HL-60/S4 treated with retinoic acid at 250 ng/mL for 4 days and 3 days (cell line): ENCODE results near the gene GOLGA6L26.
"Not testable (repeated sequence)": the region's sequence is repeated elsewhere in the genome, so short reads cannot be mapped to it uniquely, and the experiment has no call there.

Experiments used
- in situ Hi-C: fragments of 300-500 bp; cut with MboI; formaldehyde crosslinking; loops from 2 replicates; pipeline ENCODE4 v1.7.0; 2022; ENCODE audit warnings: low sequenced_read_pairs

Gene GOLGA6L26

DNA sequence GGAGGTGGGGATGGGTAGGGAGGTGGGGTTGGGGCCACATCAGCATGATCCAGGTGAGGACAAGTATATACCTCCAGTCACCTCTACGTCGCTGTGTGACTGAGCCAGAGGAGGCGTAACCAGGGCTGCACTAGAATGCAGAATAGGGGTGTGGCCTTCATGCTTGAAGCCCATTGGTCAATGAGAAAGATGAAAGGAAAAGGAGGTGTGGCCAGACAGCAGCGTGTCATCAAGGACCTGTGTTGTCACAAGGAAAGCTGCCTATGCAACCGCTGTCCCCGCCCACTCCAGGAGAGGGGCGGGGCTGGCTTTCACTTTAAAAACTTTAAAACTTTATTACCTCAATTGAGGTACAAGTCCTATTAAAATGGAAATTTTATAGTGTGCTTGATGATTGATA, at the start of gene GOLGA6L26:
Gene GOLGA6L26, minus strand, starts transcription at position 101 of the 400 bp plus-strand sequence. Its CDS starts 61 bp downstream, at position 40.
- in situ Hi-C loops = not testable (repeated sequence)

DNA sequence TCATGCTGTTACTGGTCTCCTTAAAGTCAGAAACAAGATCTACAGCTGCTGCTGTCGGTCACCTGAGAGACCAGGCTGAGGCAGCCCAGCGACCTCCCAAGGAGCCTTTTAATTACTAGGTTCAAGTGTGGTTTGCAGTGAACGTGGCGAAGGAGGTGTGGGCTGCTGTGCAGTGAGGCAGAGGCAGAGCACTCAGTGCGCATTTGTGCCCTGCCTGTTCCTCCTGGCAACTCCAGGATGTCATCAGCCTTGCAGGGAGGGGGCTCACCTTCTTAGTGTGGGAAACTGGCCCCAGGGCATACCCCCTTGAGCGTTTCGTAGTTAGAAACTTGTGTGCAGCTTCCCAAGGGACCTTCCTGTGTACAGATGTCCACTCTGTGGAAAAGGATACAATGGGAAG, 47.2 kb upstream of the GOLGA6L26 start:
- in situ Hi-C loops = not testable (repeated sequence)

DNA sequence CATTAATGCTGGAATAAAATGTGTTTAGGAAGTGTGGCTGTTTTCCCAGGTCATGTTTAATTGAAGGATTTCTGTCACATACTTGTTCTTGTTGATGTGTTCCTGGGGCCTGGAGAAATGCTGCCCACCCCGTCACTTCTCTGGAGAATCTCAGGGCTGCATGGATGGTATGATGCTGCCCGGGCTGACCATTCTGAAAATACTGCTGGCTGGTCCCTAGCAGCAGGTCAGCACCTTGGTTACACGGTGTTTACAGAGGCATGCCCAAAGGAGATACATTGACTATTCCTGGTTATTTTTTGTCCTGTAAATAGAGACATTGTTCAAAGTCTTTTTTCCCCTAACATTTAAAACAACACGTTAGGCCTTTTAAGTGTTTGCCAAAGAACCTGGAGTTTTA, 46.7 kb upstream of the GOLGA6L26 start:
- in situ Hi-C loops = not testable (repeated sequence)

DNA sequence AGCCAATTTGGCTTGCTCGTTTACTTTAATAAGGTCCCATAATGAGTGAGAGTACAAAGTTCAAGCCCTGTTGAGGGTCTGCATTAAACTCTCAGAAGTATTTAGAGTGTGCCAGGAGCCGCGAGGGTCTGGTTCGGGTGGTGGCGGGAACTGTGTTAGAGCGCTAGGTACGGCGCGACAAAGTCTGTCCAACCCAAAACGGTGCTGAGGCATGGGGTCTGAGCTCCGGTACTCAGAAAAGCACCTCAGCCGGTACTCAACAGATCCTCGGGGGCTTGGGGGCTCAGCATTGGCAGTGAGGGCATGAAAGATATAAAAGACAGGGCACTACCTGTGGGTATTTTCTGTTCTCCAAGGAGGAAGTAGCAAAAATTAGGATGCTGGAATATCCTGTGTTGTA, 45.0 kb upstream of the GOLGA6L26 start:
- in situ Hi-C loops = not testable (repeated sequence)

DNA sequence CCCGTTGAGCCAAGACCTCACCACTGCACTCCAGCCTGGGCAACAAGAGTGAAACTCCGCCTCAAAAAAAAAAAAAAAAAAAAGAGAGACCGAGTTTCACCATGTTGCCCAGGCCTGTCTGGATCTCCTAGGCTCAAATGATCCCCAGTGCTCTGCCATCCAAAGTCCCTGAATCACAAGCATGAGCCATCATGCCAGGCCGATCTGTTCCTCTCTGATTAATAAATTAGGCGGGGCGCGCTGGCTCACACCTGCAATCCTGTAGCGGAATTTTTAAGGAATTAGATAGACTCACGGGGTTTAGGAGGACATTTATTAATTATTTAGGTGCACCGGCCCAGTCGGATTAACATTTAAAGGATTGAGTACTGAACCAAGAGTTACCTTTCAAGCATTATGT, 40.2 kb upstream of the GOLGA6L26 start:
- in situ Hi-C loops = not testable (repeated sequence)

DNA sequence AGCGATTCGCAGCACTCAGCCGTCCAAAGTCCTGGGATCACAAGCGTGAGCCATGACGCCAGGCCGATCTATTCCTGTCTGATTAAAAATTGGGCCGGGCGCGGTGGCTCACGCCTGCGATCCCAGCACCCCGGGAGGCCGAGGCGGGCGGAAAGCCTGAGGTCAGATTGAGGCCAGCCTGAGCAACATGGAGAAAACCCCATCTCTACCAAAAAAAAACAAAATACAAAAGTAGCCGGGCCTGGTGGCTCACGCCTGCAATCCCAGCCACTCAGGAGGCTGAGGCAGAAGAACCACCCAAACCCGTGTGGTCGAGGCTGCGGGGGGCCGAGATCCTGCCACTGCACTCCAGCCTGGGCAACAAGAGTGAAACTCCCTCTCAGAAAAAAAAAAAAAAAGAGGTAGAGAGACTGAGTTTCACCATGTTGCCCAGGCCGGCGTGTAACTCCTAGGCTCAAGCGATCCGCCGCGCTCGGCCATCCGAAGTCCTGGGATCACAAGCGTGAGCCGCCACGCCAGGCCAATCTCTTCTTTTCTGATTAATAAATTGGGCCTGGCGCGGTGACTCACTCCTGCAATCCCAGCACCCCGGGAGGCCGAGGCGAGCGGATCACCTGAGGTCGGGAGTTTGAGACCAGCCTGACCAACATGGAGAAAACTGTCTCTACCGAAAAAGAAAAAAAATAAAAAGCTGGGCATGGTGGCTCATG, 39.0 kb upstream of the GOLGA6L26 start:
- in situ Hi-C loops = not testable (repeated sequence)

DNA sequence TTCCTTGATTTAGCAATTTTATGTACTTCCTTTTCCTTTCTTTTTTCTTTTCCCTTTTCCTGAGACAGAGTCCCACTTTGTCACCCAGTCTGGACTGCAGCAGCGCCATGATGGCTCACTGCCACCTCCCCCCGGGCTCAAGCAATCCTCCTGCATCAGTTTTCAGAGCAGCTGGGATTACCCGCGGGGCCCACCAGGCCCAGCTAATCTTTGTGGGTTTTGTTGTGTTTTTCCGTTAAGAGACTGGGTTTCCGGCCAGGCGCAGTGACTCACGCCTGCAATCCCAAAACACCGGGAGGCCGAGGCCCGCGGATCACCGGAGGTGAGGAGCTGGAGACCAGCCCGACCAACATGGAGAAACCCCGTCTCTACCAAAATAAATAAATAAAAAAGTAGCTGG, 38.3 kb upstream of the GOLGA6L26 start:
- in situ Hi-C loops = no loop called here

- in situ Hi-C loops = not testable (repeated sequence)
Observed at GRCh38 chr15:23371868-23372267, 37.9 kb upstream of the GOLGA6L26 start.

- in situ Hi-C loops = not testable (repeated sequence)
Observed at GRCh38 chr15:23371134-23371533, 37.1 kb upstream of the GOLGA6L26 start.

- in situ Hi-C loops = no loop called here
Observed at GRCh38 chr15:23370578-23370977, 36.6 kb upstream of the GOLGA6L26 start.

DNA sequence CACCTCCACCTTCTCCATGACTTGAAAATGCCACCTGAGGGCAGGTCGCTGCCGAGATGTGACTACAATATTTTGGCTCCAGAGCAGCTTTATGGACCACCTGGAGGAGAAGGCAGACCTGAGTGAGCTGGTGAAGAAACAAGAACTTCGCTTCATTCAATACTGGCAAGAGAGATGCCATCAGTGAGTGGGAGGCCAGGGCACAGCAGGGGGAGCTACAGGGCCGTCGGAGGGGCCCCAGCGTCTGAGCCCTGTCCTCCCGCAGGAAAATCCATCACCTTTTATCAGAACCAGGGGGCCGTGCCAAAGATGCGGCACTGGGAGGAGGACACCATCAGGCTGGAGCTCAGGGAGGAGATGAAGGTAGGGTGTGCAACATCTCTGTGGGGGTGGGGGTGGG, 30.3 kb upstream of the GOLGA6L26 start:
- in situ Hi-C loops = not testable (repeated sequence)

DNA sequence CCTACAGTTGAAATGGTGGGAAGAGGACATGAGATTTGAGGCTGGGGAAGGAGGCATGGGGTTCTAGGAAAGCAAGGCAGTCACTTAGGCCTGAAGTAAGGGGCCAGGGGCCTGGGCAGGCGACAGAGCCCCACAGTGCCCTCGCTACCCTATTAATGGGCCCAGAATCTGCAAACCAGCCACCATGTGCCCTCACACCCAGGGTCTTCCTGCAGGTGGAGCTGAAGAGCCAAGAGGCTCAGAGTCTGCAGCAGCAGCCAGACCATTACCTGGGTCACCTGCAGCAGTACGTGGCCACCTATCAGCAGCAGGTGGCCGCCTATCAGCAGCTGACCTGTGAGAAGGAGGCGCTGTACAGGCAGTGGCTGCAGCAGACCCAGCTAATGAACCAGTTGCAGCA, 28.6 kb upstream of the GOLGA6L26 start:
- in situ Hi-C loops = not testable (repeated sequence)

DNA sequence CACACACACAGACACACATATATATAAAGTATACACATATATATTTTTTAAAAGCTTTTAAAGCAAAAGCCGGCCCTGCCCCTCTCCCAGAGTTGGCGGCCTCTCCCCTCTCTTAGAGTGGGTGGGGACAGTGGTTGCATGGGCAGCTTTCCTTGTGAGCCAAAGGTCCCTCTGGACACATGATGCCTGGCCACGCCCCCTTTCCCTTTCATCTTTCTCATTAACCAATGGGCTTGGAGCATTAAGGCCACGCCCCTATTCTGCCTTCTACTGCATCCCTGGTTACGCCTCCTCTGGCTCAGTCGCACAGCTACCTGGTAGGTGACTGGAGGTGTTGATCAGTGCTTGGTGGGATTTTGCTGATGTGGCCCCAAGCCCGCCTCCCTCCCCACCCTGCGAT, 20.5 kb upstream of the GOLGA6L26 start, which contains the start of gene GOLGA8S:
Gene GOLGA8S, plus strand, starts transcription at position 301 of the 400 bp plus-strand sequence. Its CDS starts 62 bp downstream, at position 363.
- in situ Hi-C loops = not testable (repeated sequence)

DNA sequence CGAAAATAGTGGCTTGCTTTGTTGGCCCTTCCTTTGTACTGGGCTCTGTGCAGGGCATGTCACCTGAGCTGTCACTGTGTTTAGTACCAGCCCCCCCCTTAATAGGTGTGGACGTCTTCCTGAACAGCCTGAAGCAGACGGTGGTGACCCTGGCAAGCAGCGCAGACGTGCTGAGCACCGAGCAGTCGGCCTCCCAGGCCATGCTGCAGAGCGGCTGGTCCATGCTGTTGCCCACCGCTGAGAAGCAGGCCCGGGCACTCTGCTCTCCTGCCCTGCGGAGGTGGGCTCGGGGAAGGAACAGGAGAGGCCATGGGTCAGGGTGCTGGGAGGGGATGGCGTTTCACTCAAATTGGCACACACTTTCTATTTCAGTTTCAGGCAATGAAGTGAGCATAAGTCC, 22.8 kb downstream of the GOLGA6L26 start:
- in situ Hi-C loops = not testable (repeated sequence)

- in situ Hi-C loops = not testable (repeated sequence)
Observed at GRCh38 chr15:23305921-23306320, 28.1 kb downstream of the GOLGA6L26 start.

- in situ Hi-C loops = not testable (repeated sequence)
Observed at GRCh38 chr15:23304805-23305204, 29.2 kb downstream of the GOLGA6L26 start.

GRCh38 chr15:23304267-23304666, 29.7 kb downstream of the GOLGA6L26 start:
- in situ Hi-C loops = not testable (repeated sequence)

GRCh38 chr15:23303654-23304053, 30.3 kb downstream of the GOLGA6L26 start:
- in situ Hi-C loops = not testable (repeated sequence)

DNA sequence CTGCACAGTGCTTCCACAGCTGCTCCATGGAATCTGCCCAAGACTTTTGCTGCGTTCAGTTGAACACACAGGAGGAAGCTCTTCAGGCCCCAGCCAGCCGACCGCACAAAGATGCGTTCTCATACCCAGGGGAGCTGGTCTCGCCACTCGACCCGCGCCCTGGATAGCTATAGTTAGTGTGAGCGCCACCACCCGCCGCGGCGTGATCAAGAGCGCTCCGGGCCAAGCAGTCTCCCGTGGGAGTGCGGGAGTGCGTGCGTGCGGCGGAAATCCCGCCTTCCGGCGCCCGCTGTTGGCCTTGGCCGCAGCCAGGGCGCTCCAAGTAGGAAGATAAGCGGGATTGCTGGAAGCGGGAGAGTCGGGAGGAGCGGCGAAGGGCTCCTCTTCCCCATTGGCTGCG, 30.8 kb downstream of the GOLGA6L26 start:
- in situ Hi-C loops = not testable (repeated sequence)
